ENCODE measurements around the gene NFKBIL1. TPM values are rescaled to one million over a fixed set of nuclear protein-coding genes. Genes with fewer than 3 reads are reported as not detected.

Gene NFKBIL1
- total RNA-seq, 2 experiments from 2014 or later: 11.4 to 12.3 TPM

DNA sequence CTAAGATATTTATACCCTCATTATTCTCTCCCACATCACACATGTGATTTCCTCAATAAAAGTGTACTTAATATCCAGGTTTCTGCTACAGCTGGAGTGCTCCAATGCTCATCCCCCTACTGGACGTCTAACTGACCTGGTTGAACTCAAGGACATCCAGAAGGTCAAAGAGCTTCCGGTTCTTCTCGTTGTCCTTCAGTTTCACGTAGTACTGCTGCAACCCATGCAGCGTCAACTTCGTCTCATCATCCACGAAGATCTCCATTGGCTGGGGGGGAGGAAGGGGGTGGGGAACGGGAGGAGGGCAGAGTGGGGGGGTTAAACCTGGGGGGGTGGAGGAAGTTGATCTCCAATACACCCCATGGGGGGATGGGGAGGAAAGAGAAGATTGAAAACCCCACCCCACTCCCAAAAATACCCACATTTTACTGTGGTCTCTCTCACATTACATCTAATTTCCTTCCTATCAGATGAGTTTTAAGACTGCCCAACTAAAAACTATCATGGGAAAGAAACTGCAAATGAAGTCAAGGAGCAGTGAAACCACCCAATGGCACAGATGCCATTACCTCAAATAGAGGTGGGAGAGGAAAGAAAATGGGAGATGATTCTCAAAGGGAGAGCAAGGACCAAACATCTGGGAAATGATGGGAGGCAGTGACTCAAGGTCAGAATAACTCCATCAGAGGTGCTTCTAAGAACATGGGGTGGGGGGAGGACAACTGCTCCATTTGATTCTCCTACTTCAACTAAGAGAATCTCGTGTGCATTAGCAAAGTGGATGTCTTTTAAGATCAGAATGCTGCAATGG is 14.6 kb upstream of the NFKBIL1 start:
- CTCF ChIA-PET: interaction anchor here (1.1 kb wide), 1 partner anchor 13 kb away, joined by 3 read pairs; the partner anchor contains the start of gene ATP6V1G2
- POLR2A ChIA-PET: interaction anchor here (0.8 kb wide), 1 partner anchor 9 kb away, joined by 3 read pairs; the partner anchor contains the start of gene DDX39B

DNA sequence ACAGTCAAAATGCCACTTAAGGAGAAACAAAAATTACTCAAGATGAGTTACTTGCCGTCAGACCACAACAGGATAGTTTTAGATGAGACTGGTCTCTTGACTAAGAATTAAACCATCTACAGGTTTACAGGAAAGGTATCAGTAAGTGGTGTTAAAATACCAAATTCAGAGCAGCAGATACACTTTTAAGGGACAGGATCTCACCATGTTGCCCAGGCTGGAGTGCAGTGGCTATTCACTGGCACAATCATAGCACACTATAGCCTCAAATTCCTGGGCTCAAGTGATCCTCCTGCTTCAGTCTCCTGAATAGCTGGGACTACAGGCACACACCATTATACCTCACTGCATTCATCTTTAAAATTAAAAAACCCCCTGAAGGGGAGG is 14.0 kb upstream of the NFKBIL1 start:
- POLR2A ChIA-PET: interaction anchor here (0.5 kb wide), 1 partner anchor 8 kb away, joined by 9 read pairs; no protein-coding TSS in a partner anchor
- CTCF ChIA-PET: interaction anchor here (0.8 kb wide), 1 partner anchor 65 kb away, joined by 3 read pairs; no protein-coding TSS in a partner anchor

DNA sequence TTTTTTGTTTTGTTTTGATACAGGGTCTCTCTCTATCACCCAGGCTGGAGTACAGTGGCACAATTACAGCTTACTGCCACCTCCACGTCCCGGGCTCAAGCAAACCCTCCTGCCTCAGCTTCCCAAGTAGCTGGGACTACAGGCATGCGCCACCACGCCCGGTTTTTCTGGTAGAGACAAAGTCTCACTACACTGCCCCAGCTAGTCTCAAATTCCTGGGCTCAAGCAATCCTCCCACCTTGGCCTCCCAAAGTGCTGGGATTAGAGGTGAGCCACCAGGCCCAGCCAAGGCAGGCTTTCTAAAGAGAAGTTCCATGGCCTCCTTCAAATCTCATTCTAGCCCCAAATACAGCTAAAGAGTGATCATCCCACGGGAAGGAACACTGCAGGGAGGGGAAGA is 13.4 kb upstream of the NFKBIL1 start:
- POLR2A ChIA-PET: interaction anchor here (0.5 to 0.6 kb wide), 2 partner anchors 9 to 1874 kb away, joined by 3 to 9 read pairs; no protein-coding TSS in a partner anchor
- CTCF ChIA-PET: interaction anchor here (0.8 kb wide), 1 partner anchor 65 kb away, joined by 3 read pairs; no protein-coding TSS in a partner anchor

DNA sequence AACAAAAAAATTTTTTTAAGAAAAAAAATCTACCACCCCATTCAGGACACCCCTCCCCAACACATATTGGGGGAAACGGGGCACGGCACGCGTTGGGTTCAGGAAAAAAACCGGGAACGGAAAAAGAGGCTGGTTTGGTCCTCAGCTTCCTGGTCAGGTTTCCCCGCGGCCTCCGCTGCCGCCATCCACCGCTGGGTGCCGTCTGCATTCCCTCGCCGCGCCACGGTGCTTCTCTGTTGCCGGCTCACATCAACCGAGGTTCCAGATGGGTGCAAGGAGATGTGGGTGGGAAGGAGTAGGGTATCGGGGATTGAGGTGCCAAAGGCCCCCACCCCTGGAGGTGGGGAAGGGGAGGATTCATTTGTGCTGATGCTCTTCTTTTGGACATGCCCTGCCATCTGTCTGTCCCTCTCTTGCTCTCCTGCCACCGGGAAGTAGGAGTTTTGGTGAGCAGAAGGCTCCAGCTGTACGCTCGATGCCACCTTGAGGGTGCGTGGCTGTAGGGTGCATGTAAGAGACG is 12.8 kb upstream of the NFKBIL1 start:
- POLR2A ChIA-PET: interaction anchor here (0.6 kb wide), 1 partner anchor 1873 kb away, joined by 3 read pairs; no protein-coding TSS in a partner anchor
- CTCF ChIA-PET: interaction anchor here (1.4 kb wide), 1 partner anchor 64 kb away, joined by 3 read pairs; no protein-coding TSS in a partner anchor

DNA sequence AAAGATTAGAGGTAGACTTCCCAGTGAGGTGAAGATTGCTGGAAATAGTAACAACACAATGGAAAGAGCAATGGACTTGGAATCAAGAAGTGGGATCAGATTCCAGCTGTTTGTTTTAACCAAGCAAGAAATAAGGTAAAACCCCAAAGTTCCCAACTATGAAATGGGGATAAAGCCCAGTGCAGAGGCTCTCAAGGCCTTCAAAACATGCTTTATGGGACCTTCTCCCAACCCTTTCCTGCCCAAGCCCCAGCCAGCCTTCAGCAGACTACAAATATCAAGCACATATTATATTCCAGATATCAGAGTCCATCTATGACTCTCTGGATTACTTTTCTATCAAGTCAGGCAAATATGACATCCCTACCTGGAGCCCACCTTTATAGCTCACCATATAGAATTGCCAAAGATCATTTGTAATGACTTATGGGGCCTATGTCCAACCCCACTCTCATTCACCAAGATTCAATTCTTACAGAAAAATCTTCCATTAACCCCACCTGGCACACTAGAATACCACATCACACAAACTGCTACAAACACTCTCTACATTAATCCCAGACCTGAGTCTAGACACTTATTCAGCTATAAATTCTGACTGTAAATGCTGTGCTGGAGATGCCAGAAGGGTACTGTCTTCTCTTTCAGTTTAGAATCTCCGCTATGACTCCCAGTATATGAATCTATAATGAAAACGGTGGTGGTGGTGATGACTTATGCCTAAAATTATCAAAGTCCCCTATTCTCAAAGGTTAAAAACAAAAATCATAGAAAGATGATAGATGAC is 11.7 kb upstream of the NFKBIL1 start:
- CTCF ChIA-PET: interaction anchor here (1.4 kb wide), 1 partner anchor 63 kb away, joined by 3 read pairs; no protein-coding TSS in a partner anchor
- POLR2A ChIA-PET: interaction anchor here (0.6 kb wide), 2 partner anchors 32 to 41 kb away, joined by 4 to 8 read pairs; no protein-coding TSS in a partner anchor

DNA sequence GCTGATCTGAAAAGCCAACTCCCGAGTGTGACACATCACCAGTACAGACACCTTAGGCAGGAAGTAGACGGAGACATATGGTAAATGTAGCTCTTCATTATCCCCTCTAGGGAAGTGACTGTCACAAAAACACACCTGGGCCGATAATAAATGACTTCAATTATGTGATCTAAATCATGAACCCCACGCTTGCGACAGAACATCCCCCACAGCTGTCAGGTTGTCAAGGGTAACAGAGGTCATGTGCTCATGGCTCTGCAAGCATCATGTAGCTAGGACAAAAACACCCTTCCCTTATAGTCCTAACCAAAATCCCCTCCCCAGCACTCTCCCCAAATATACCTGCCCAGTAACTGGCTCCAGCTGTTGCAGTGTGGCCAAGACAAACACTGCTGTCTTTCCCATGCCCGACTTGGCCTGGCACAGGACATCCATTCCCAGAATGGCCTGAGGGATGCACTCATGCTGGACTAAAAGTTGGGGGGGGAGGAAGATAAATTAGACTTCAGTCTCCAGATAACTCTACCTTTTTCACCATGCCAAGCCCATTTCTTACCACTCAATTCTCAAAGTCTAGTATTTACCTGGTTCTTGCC is 8.5 kb upstream of the NFKBIL1 start:
- POLR2A ChIA-PET: no interaction called here
- CTCF ChIA-PET: interaction anchor here (1.3 to 24.4 kb wide), 4 partner anchors 7 to 58 kb away, joined by 3 to 348 read pairs (median 8); partner anchors contain the start of genes ATP6V1G2 and NCR3

DNA sequence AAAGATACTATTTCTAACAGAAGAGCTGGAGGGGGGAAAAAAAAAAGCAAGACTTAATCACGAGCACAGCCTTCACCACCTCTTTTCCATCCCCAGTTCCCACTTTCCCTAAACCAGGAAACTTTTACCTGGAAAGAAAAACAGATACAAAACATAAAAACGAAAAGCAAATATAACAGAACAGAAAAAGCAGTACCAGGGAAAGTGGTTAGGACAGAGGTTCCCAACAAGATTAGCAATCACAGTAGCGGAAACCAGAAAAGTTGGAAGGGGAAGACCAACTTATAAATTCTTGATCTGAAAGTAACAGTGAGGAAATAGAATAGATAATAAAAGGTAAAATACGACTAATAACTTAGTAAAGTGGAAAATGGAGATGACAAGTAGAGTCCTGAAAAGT is 6.8 kb upstream of the NFKBIL1 start:
- POLR2A ChIA-PET: interaction anchor here (1.0 to 2.9 kb wide), 4 partner anchors 34 to 274 kb away, joined by 5 to 23 read pairs (median 11); partner anchors contain the start of genes C6orf47, MICB and TNF
- CTCF ChIA-PET: interaction anchor here (1.5 to 24.4 kb wide), 4 partner anchors 42 to 56 kb away, joined by 6 to 348 read pairs (median 10); partner anchors contain the start of genes LST1, LTB and NCR3

DNA sequence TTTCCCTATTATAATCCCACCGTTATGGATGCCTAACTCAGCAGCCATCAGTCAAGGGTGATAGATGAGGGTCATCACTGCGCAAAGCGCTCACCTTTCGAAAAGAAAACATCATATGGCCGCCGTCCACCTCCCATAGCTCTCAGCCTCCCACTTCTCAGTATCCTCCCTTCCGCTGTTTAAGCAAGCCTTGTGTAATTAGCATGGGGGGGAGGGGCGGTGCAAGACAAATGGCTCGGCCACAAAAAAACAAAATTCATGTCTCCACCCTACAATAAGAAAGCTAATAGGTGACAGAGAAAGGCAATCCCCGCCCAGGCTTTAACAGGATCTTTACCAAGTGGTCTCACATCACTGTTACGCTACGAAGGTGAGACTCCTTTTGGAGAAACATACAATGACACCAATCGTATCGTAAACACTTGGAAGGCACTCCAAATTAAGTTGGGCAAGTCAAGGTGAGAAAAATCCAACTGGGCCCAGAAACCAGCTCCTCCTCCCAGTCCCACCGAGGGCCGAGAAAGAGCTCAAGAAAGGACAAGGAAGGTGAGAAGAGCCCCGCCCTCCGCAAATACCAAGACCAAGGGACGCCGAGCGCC is 6.2 kb upstream of the NFKBIL1 start:
- CTCF ChIA-PET: interaction anchor here (0.7 to 24.4 kb wide), 9 partner anchors 10 to 122 kb away, joined by 3 to 348 read pairs (median 6); partner anchors contain the start of genes LST1, LTB, MICB and NCR3
- POLR2A ChIA-PET: interaction anchor here (0.7 to 2.9 kb wide), 15 partner anchors 8 to 322 kb away, joined by 3 to 23 read pairs (median 5); partner anchors contain the start of genes C6orf47, LTB, MICB and NEU1

DNA sequence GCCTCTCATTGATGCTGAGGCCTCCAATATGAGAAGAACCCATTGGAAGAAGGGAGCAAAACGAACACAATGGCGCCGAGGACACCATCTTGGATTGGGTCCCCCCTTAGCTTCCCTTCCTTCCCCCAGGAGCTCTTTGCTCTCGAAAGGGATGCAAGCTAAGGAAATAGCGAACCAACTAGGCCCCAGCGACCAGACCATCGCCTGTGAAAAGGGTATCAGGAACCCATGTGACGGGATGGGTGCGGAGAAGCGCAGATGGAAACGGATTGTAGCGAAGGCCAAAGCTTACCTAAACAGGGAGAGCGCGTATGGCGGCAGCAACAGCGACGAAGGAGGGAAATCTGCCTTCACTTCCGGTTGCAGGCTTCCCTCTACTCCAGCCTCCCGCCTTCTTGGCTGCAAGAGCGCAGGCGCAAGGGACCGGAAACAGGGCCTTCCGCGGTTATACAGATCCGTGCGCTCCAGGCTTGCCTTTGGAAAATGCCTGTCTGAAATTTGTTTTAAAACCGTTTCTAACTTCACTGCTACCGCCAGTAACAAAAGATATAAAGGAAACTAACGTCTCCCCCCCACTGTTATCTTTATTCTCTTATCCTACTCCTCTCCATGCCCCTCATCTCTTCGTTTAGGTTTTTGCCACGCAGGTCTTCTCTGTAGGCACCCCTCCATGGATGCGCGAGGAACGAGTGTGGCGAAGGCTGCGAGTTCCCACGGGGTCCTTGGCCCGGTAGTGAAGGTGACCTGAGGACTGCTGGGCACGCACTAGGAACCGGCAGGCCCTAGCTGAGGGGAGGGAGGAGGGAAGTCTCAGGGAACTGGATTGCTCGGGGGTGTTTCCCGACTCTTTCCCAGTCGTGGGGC is 5.5 kb upstream of the NFKBIL1 start, which contains the start of gene DDX39B:
Gene DDX39B (minus strand): TSS at position 346 of the 864 bp plus-strand sequence. CDS start 1,471 bp downstream, outside the sequence.
- POLR2A ChIA-PET: interaction anchor here (0.6 to 2.9 kb wide), 16 partner anchors 9 to 321 kb away, joined by 3 to 23 read pairs (median 5); partner anchors contain the start of genes C6orf47, LTB, MICB and NEU1

DNA sequence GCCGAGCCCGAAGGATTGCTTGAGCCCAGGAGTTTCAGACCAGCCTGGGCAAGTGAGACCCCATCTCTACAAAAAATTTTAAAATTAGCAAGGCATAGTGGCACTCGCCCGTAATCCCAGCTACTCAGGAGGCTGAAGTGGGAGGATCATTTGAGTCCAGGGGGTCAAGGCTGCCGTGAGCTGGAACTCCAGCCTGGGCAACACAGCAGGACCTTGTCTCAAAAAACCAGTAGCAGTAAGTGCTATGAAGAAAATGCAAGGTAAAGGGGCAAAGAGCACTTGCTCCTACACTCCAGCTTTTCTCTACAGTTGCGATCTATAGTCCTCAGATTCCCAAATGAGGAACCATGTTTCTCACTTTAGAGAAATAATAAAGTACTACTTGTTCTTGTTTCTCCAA is 3.8 kb upstream of the NFKBIL1 start:
- POLR2A ChIA-PET: no interaction called here
- CTCF ChIA-PET: interaction anchor here (8.7 to 24.4 kb wide), 2 partner anchors 40 to 53 kb away, joined by 112 to 348 read pairs; partner anchors contain the start of genes LST1, LTB and NCR3

More for the DNA sequence above, 5.5 kb upstream of the NFKBIL1 start, which contains the start of gene DDX39B:
- CTCF ChIA-PET: interaction anchor here (0.7 to 24.4 kb wide), 11 partner anchors 9 to 122 kb away, joined by 3 to 348 read pairs (median 6); partner anchors contain the start of genes LST1, LTB, MICB and NCR3

DNA sequence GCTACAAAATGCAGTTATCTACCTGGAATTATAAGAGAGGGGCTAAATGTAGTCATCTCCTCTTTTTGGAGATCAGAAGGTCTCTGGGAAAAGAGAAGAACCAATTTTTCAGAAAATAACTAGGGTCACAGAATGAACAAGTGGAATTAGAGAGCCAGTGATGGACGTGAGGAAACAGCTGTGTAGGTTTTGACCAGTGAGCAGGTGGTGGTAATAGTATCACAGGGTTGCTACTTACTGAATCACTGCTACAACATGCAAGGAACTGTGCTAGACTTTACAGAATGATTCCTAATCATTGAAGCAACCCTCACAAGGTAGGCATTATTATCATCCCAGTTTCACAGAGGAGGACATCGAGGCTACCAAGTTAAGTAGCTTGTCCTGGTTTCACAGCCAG is 2.7 kb upstream of the NFKBIL1 start:
- ChIA-PET POLR2A (no interaction called here), CTCF (interaction anchor here (8.7 to 24.4 kb wide), 2 partner anchors 39 to 52 kb away, joined by 112 to 348 read pairs; partner anchors contain the start of genes LST1, LTB and NCR3)

DNA sequence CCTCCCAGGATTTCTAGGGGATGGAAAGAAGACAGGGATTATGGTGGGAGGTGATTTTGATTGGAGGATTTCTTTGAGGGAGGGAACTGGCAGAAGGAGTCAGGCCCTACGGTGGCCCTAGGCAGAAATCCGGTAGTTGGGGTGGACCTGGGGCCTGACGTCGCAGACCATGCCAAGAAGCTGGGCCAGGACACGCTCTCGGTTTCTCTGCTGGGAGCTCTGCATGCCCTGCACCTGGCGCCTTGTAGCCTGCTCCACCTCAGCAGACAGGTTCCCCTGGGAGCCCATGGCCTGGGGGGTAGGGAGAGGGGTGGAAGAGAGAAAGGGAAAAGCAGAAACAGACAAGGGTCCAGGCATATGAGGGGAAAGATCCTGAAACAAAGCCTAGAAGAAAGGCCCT is 2.1 kb upstream of the NFKBIL1 start:
- ChIA-PET POLR2A (no interaction called here), CTCF (interaction anchor here (0.6 to 24.4 kb wide), 4 partner anchors 26 to 52 kb away, joined by 4 to 348 read pairs (median 88); partner anchors contain the start of genes LST1, LTB, NCR3 and TNF)

DNA sequence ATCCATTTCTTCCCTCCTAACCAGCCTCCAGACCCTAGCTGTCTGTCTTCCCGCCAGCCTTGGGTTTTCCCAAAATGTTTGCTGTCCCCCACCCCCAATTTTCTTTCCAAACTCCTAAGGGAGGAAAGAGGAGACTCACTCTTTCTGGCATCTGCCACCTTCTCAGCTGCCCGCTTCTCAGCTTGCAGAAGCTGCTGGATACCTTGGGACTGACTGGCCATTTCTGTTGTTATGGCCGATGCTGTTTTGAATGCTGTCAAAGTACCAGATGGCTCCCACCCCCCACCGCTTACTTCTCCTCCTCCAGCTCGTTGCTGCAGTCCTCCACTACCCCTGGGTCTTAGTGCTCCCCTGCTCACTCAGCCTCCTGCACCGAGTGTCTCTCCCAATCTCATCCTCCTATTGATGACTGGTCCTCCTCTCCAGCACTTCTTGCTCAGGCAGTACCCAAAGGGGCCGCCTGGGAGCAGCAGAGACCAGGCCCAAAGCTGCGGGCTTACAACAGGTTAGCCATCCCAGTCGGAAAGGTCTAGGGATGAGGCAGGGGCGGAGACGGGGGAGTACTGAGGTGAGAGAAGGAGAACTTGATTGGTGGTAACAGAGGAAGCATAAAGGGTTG is 960 bp upstream of the NFKBIL1 start, which contains the start of gene ATP6V1G2:
Gene ATP6V1G2 (minus strand): TSS at position 270 of the 619 bp plus-strand sequence. CDS start 49 bp downstream, at position 221.
- CTCF ChIA-PET: interaction anchor here (0.7 to 24.4 kb wide), 14 partner anchors 8 to 1702 kb away, joined by 3 to 348 read pairs (median 4); partner anchors contain the start of genes LST1, LTA, LTB and NCR3

DNA sequence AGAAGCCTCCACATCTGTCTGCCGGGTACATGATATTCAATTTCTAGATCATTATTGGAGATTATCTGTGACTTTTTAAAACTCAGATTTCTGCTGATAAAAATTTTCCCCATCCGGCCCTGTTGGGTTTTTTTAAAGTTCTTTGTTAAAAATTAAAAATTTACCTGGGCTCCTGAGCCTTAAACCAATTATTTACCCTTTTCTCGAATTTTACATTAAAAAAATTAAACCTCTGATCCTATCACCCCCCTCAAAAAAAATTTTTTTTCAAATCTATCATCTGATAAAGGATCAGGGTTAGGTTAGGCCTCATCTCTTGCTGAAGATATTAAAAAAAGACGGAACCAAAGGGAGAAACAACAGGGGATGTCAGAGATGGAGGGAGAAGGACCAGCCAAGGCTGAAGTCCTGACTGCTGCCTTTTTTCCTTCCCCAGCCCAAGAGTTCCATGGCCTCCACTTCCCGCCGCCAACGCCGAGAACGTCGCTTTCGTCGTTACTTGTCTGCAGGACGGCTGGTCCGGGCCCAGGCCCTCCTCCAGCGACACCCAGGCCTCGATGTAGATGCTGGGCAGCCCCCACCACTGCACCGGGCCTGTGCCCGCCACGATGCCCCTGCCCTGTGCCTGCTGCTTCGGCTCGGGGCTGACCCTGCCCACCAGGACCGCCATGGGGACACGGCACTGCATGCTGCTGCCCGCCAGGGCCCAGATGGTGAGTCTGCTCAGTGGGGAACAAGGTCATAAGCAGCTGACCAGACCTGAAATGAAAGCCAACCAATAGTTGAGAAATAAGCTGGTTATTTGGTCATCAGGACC is 527 bp downstream of the NFKBIL1 start:
- POLR2A ChIA-PET: interaction anchor here (1.2 to 1.5 kb wide), 3 partner anchors 27 to 51 kb away, joined by 3 to 5 read pairs (median 4); partner anchors contain the start of gene TNF
- CTCF ChIA-PET: interaction anchor here (0.7 to 24.4 kb wide), 7 partner anchors 12 to 67 kb away, joined by 3 to 348 read pairs (median 12); partner anchors contain the start of genes AIF1, LST1, LTB and NCR3

More for the DNA sequence above, 960 bp upstream of the NFKBIL1 start, which contains the start of gene ATP6V1G2:
- POLR2A ChIA-PET: interaction anchor here (1.2 to 1.3 kb wide), 2 partner anchors 29 to 30 kb away, joined by 3 to 5 read pairs; partner anchors contain the start of gene TNF
